HG02981 (cell line): ENCODE results near the gene PDLIM3.
"Not testable (repeated sequence)": the region's sequence is repeated elsewhere in the genome, so short reads cannot be mapped to it uniquely, and the experiment has no call there.

Source experiments
- ATAC-seq: cut with Tn5 transposase; IDR thresholded peaks from one replicate; pipeline ENCODE4 v1.9.1; 2021; ENCODE audit warnings: mild to moderate bottlenecking, moderate library complexity; ENCODE audit not compliant: unreplicated experiment

Gene PDLIM3

GRCh38 chr4:185554365-185555126, 19.2 kb upstream of the PDLIM3 start:
- no peak for ATAC-seq

GRCh38 chr4:185552254-185552653, 16.9 kb upstream of the PDLIM3 start:
- no peak for ATAC-seq

DNA sequence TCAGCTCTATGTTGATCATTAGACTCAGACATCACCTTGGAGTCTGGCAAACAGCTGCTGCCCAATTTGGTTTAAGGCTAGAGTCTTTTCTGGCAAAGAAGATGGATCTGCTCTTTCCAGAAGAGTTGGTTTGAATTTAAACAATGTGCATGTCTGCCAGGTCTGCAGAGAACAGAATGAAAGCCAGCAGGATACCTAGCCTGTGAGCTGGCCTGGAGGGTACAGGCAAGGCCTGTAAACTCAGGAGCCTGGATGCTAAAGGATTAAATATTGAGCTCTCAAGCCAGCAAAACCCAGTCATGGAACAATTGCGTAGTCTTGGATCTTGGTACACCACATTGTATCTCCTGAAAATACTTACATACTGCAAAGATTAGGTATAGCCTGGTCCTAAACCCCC, 15.6 kb upstream of the PDLIM3 start:
- no peak for ATAC-seq

- ATAC-seq: no peak
These were observed 13.9 kb upstream of the PDLIM3 start for GRCh38 chr4:185549095-185549639.

- no peak for ATAC-seq
These were observed 13.3 kb upstream of the PDLIM3 start for GRCh38 chr4:185548587-185548986.

- ATAC-seq: no peak
These were observed 11.0 kb upstream of the PDLIM3 start for GRCh38 chr4:185546335-185546734.

DNA sequence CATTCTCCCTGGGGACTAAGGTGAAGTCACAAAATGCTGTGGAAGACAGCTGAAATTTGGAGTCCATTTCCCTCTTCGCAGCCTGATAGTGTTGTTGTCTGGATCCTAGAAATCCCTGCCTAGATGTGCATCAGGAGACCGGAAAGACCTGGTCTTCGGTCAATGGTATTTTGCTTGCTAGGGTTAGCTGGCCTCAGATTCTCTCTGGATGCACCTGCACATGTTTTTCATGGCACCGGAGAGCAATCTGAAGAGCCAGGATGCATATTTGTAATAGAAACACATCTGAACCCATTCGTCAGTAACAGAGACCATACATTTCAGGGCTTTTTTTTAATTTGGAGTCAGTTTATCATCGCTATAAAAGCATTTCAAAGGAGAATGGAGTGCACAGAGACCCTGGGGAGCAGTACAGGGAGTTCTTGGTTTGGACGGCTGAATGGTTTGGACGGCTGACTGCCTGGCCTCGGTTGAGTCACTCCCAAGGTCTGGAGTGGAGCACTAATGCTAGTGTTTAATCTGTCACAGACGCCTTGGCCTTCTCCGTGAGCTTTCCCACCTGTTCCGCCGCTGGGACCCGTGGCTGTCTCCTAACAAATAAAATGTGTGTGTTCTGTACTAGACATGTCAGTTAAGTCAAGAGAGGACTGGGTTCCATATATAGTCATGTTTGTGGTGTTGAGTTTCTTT, 7.5 kb upstream of the PDLIM3 start:
- ATAC-seq: no peak

- no peak for ATAC-seq
These were observed 6.0 kb upstream of the PDLIM3 start for GRCh38 chr4:185541251-185541727.

DNA sequence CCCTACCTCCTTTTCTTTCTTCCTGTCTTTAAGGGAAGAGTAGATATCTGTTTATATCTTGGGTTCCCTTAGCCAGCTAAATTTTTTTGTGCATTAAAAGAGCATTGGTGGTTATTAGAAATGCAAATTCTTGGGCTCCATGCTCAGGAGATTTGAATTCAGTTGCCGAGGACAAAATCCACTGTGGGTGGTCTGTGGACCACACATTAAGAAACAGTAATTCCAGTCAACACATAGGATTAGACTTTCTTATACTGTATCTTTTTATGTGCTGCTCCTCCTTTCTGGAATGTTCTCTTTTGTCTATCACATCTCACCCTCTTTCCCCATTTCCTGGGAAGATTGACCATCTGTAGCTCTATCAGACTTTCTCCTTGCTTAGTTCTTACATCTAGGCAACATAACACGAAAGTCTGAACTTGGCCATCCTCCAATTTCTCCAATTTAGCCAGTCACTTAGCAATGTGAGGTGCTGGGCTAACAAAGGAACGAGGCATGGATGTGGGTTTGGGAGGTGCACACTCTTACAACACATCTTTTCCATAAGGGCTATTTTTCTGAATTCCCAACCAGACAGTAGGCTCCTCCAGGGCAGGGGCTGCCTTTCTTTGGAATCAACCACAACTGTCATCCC, 5.3 kb upstream of the PDLIM3 start:
- no peak for ATAC-seq

DNA sequence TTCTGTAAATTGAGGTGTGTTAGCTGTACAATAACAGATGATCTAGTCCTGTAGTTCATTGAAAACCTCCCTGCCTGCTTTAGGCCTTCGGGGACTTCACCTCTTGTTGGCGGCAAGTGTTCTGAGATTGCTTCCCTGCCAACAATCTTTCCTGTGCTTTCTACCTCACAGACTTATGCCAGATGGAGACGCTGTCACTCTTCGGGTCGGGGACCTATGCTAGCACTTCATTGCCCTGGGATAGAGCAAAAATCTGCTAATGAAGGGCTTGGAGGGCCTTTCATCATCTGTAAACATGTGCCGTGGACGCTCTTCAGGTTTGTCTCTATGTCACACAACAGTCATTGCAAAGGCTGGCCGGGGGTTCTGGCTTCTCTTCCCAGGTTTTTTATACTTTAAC, 4.7 kb upstream of the PDLIM3 start:
- no peak for ATAC-seq

DNA sequence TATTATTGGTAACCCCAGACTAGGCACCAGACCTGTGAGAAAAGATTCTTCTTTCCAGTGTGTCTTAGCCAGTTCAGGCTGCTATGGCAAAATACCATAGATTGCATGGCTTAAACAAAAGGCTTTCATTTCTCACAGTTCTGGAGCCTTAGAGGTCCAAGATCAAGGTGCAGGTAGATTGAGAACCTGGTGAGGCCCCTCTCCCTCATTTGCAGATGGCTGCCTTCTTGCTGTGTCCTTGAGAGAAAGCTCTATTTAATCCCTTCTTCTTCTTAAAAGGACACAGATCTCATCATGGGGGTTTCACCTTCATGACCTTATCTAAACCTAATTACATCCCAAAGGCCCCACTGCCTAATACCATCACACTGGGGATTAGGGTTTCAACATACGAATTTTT, 3.5 kb upstream of the PDLIM3 start:
- ATAC-seq: no peak

DNA sequence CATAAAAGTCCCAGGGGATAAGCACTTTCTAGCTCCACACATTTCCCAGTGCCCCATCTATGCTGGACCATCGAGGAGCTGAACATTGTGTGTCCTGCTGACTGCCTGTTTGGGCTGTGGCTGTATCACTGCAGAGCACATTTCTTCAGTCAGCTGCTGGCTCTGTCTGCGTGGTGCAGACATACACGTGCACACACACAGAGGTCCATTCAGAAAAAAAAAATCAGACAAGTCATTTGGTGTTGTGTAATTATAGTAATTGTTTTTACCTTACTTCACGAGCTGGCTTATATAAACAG, 1.1 kb upstream of the PDLIM3 start:
- ATAC-seq: no peak

- no peak for ATAC-seq
These were observed 504 bp upstream of the PDLIM3 start for GRCh38 chr4:185535612-185536410.

GRCh38 chr4:185534511-185534865, 819 bp downstream of the PDLIM3 start:
- ATAC-seq: no peak

GRCh38 chr4:185532795-185533324, 2.4 kb downstream of the PDLIM3 start:
- ATAC-seq: no peak

DNA sequence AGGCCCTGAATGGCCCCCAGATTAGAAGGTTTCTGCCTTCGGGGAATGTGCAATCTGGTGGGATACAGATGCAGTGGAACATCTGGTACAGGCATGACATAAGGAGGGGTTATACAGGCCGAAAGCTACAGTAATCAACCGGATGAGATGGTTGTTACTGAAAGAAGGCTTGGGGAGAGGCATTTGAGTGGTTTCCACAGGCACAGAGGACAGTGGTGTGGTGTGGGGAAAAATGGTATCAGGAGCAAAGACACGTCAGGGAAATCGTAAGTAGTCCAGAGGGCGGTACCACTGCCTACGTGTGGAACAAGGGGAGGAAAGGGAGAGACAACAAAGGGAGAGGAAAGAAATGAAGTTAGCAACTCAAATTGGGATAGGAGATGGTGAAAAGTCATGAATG, 3.0 kb downstream of the PDLIM3 start:
- no peak for ATAC-seq

GRCh38 chr4:185531654-185532053, 3.7 kb downstream of the PDLIM3 start:
- ATAC-seq: not testable (repeated sequence)

DNA sequence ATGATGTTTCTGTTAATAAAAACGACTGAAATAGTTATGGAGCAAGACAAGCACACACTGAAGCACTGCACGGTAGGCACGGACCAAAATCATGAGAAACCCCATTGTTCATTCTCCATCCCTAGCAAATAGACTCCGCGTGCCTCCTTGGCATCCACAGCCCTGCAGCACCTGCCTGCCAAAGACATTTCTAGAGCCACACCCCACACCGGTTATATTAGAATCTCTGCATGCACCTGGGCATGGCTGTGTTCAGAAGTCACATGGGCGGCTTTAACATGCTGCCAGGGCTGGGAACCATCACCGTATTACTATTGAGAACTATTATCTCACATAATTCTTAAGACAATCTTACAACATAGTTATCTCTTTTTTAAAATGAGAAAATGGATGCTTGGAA, 5.9 kb downstream of the PDLIM3 start:
- no peak for ATAC-seq

GRCh38 chr4:185524888-185525863, 10.1 kb downstream of the PDLIM3 start:
- ATAC-seq: no peak

GRCh38 chr4:185523862-185524261, 11.4 kb downstream of the PDLIM3 start:
- no peak for ATAC-seq
